ENCODE measurements around the gene IPCEF1.

IPCEF1 gene

GRCh38 chr6:154157706-154158105 is 198.9 kb downstream of the IPCEF1 start:
- H3K4me1 ChIP-seq (ENCODE audit: control insufficient read depth, insufficient read depth, low read length): peaks cover 3% of the 10 kb centered on the region
- peaks cover 10% of the 10 kb centered on the region for H3K9me3 ChIP-seq (ENCODE audit: control insufficient read depth, insufficient read depth, low read length)
- H3K9ac ChIP-seq (ENCODE audit: low read depth, low read length): no peak overlapping the region
- no peaks in the 10 kb centered on the region for H3K36me3 ChIP-seq (ENCODE audit: control insufficient read depth, insufficient read depth, low read length)
- H3K4me3 ChIP-seq (ENCODE audit: low read depth, low read length): no peak overlapping the region
- no peaks in the 10 kb centered on the region for H3K27me3 ChIP-seq (ENCODE audit: control insufficient read depth, insufficient read depth, low read length)
- H3K27ac ChIP-seq (ENCODE audit: low read depth, low read length): no peak overlapping the region

DNA sequence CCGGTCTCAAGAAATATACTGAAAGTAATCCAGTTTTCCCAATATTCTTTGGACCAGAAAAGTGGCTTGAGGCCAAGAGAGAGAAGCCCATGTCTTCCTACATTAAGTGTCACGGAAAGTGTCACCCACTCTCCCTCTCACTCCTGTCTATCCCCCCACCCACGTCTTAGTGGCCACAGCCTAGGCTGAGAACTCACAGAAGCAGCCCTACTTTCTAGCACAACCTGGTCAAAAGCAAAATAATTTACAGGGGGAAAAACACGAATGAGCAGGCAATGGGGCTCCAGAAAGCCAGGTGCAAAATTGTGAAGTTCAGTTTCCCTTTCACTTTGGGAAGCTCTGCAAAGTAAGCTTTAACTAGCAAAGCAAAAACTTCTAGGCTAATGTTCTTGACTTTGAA is 199.5 kb downstream of the IPCEF1 start:
- no peaks in the 10 kb centered on the region for H3K36me3 ChIP-seq (ENCODE audit: control insufficient read depth, insufficient read depth, low read length)
- no peak overlapping the region for H3K9ac ChIP-seq (ENCODE audit: low read depth, low read length)
- no peak overlapping the region for H3K27ac ChIP-seq (ENCODE audit: low read depth, low read length)
- H3K27me3 ChIP-seq (ENCODE audit: control insufficient read depth, insufficient read depth, low read length): no peaks in the 10 kb centered on the region
- H3K4me3 ChIP-seq (ENCODE audit: low read depth, low read length): no peak overlapping the region
- peaks cover 10% of the 10 kb centered on the region for H3K9me3 ChIP-seq (ENCODE audit: control insufficient read depth, insufficient read depth, low read length)
- peaks cover 3% of the 10 kb centered on the region for H3K4me1 ChIP-seq (ENCODE audit: control insufficient read depth, insufficient read depth, low read length)

GRCh38 chr6:154156135-154156896 is 200.3 kb downstream of the IPCEF1 start:
- Histone ChIP-seq H3K9me3 (ENCODE audit: control insufficient read depth, insufficient read depth, low read length) (peaks cover 10% of the 10 kb centered on the region), H3K4me1 (ENCODE audit: control insufficient read depth, insufficient read depth, low read length) (peaks cover 3% of the 10 kb centered on the region), H3K9ac (ENCODE audit: low read depth, low read length) (no peak overlapping the region), H3K4me3 (ENCODE audit: low read depth, low read length) (no peak overlapping the region), H3K27me3 (ENCODE audit: control insufficient read depth, insufficient read depth, low read length) (no peaks in the 10 kb centered on the region), H3K27ac (ENCODE audit: low read depth, low read length) (no peak overlapping the region), H3K36me3 (ENCODE audit: control insufficient read depth, insufficient read depth, low read length) (no peaks in the 10 kb centered on the region)

DNA sequence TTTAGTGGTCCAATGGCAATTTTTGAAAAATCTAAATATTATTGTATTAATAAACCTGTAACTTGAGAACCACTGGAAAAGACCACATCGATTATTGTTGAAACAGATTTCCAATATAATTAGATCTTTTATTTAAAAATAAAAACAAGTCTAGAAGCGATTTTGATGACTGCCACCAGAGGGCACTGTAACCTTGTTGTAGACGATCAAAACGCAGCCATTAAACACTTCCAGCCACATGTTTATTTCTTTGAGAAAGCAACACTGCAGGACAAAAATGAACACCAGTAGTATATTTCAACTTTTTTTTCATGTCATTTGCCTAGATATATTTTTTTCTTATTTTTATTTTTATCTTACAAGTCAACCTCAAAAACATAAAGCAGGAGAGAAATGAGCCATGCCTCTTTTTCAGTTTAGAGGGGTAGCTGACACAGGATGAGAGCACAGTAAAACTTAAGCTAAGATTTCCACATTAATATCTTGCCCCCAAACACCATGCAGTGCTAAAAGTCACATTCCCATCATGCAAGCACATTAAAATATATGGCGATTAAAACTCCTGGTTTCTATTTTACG is 202.1 kb downstream of the IPCEF1 start:
- Histone ChIP-seq H3K9ac (ENCODE audit: low read depth, low read length) (no peak overlapping the region), H3K4me1 (ENCODE audit: control insufficient read depth, insufficient read depth, low read length) (peaks cover 3% of the 10 kb centered on the region), H3K9me3 (ENCODE audit: control insufficient read depth, insufficient read depth, low read length) (peaks cover 10% of the 10 kb centered on the region), H3K27me3 (ENCODE audit: control insufficient read depth, insufficient read depth, low read length) (no peaks in the 10 kb centered on the region), H3K4me3 (ENCODE audit: low read depth, low read length) (no peak overlapping the region), H3K27ac (ENCODE audit: low read depth, low read length) (no peak overlapping the region), H3K36me3 (ENCODE audit: control insufficient read depth, insufficient read depth, low read length) (no peaks in the 10 kb centered on the region)

- H3K4me3 ChIP-seq (ENCODE audit: low read depth, low read length): no peak overlapping the region
- H3K27ac ChIP-seq (ENCODE audit: low read depth, low read length): no peak overlapping the region
- H3K9me3 ChIP-seq (ENCODE audit: control insufficient read depth, insufficient read depth, low read length): no peaks in the 10 kb centered on the region
- H3K36me3 ChIP-seq (ENCODE audit: control insufficient read depth, insufficient read depth, low read length): no peaks in the 10 kb centered on the region
- H3K27me3 ChIP-seq (ENCODE audit: control insufficient read depth, insufficient read depth, low read length): no peaks in the 10 kb centered on the region
- H3K4me1 ChIP-seq (ENCODE audit: control insufficient read depth, insufficient read depth, low read length): peaks cover 5% of the 10 kb centered on the region; the same call in 1 of the 2 replicates
- H3K9ac ChIP-seq (ENCODE audit: low read depth, low read length): no peak overlapping the region
Observed at GRCh38 chr6:154143753-154144152, 212.8 kb downstream of the IPCEF1 start.

DNA sequence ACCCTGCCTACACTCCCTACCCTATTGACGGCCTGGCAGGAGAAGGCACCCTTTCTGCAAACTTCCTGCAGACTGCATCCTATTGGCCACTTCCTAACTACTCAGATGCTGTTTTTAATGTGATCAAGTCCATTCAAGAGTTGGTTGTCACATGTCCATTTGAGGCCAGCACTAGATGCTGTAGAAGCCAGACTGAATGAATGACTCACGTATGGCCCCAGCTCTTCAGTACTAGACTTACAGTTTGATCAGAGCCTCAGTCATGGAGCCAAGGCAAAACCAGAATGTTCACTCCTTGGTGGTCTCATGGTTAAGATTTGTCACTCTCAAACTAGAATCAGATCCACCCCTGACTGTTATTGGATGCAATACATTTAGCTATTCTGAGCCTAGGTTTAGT is 215.9 kb downstream of the IPCEF1 start:
- Histone ChIP-seq H3K27ac (ENCODE audit: low read depth, low read length) (no peak overlapping the region), H3K4me3 (ENCODE audit: low read depth, low read length) (no peak overlapping the region)

DNA sequence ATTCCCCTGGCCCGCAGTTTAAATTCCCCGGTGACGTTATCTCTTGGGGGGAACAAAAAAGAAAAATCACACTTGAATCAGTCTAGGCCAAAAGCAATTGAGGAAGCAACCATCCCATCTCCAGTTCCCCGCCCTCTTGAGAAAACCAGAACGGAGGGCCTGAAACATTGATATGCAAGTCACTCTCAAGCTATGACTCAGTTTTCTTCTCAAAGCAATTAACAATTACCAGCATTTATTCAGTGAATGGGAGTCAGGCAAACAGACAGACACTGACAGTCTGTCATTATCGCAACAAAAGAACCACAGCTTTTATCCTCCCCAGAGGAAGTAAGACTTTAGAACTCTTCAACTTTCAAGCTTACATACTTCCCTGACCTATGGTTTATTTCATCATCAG is 216.7 kb downstream of the IPCEF1 start:
- H3K4me1 ChIP-seq (ENCODE audit: control insufficient read depth, insufficient read depth, low read length): peaks cover 5% of the 10 kb centered on the region; the same call in 1 of the 2 replicates
- H3K9me3 ChIP-seq (ENCODE audit: control insufficient read depth, insufficient read depth, low read length): no peaks in the 10 kb centered on the region

More for the DNA sequence above, 215.9 kb downstream of the IPCEF1 start:
- Histone ChIP-seq H3K36me3 (ENCODE audit: control insufficient read depth, insufficient read depth, low read length) (no peaks in the 10 kb centered on the region), H3K4me1 (ENCODE audit: control insufficient read depth, insufficient read depth, low read length) (peaks cover 5% of the 10 kb centered on the region; the same call in 1 of the 2 replicates), H3K9me3 (ENCODE audit: control insufficient read depth, insufficient read depth, low read length) (no peaks in the 10 kb centered on the region), H3K9ac (ENCODE audit: low read depth, low read length) (no peak overlapping the region), H3K27me3 (ENCODE audit: control insufficient read depth, insufficient read depth, low read length) (no peaks in the 10 kb centered on the region)

DNA sequence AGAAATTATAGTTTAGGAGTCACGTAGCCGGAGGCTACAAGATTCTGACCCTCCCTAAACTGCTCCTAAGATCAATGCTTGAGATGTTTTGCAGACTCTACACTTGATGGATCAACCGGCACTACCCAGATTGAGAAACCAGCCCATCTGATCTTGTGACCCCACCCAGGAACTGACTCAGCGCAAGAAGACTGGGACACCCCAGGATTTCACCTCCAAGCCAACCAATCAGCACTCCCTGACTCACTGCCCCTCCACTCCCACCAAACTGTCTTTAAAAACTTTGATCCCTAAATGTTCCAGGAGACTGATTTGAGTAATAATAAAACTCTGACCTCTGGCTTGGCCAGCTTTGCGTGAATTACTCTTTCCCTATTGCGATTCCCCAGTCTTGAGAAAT is 217.8 kb downstream of the IPCEF1 start:
- Histone ChIP-seq H3K36me3 (ENCODE audit: control insufficient read depth, insufficient read depth, low read length) (no peaks in the 10 kb centered on the region), H3K4me1 (ENCODE audit: control insufficient read depth, insufficient read depth, low read length) (peaks cover 5% of the 10 kb centered on the region; the same call in 1 of the 2 replicates), H3K27me3 (ENCODE audit: control insufficient read depth, insufficient read depth, low read length) (no peaks in the 10 kb centered on the region), H3K27ac (ENCODE audit: low read depth, low read length) (no peak overlapping the region), H3K9me3 (ENCODE audit: control insufficient read depth, insufficient read depth, low read length) (no peaks in the 10 kb centered on the region), H3K4me3 (ENCODE audit: low read depth, low read length) (no peak overlapping the region), H3K9ac (ENCODE audit: low read depth, low read length) (no peak overlapping the region)

More for the DNA sequence above, 216.7 kb downstream of the IPCEF1 start:
- no peaks in the 10 kb centered on the region for H3K36me3 ChIP-seq (ENCODE audit: control insufficient read depth, insufficient read depth, low read length)
- H3K4me3 ChIP-seq (ENCODE audit: low read depth, low read length): no peak overlapping the region
- no peaks in the 10 kb centered on the region for H3K27me3 ChIP-seq (ENCODE audit: control insufficient read depth, insufficient read depth, low read length)
- no peak overlapping the region for H3K9ac ChIP-seq (ENCODE audit: low read depth, low read length)
- peak overlapping the region; percentile 68 for H3K27ac ChIP-seq (ENCODE audit: low read depth, low read length)

DNA sequence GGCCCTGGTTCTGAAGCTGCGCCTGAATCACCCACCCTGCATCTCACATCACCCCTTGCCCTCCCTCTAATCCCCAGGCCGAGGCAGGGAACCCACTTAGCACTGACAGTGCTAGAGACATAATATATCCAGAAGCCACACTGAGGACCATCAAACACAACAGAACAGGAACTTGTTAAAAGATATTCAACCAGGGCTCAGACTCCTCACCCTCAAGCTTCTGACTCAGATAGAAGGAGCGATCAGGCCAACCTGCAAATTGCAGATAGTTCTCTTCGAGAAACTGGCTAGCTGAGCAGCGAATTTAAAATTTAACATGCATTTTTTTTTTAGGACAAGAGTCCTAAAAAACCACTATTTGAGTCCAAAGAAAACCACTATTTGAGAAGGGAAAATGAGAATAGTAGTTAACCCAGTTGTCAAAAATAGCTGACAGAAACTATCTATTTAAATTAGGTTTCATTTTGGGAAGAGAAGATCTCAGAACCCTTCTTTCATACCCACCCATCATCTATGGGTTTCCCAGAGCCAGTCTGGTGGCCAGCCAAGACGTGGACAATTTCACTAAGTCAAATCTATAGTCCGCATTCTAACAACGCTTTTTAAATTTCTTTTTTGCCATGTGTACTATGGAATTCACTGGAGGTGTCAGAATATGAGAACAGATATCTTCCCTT is 222.0 kb downstream of the IPCEF1 start:
- Histone ChIP-seq H3K9me3 (ENCODE audit: control insufficient read depth, insufficient read depth, low read length) (no peaks in the 10 kb centered on the region), H3K4me1 (ENCODE audit: control insufficient read depth, insufficient read depth, low read length) (peaks cover under 1% of the 10 kb centered on the region; the same call in 1 of the 2 replicates), H3K27ac (ENCODE audit: low read depth, low read length) (no peak overlapping the region), H3K4me3 (ENCODE audit: low read depth, low read length) (no peak overlapping the region), H3K36me3 (ENCODE audit: control insufficient read depth, insufficient read depth, low read length) (no peaks in the 10 kb centered on the region), H3K9ac (ENCODE audit: low read depth, low read length) (no peak overlapping the region), H3K27me3 (ENCODE audit: control insufficient read depth, insufficient read depth, low read length) (no peaks in the 10 kb centered on the region)

DNA sequence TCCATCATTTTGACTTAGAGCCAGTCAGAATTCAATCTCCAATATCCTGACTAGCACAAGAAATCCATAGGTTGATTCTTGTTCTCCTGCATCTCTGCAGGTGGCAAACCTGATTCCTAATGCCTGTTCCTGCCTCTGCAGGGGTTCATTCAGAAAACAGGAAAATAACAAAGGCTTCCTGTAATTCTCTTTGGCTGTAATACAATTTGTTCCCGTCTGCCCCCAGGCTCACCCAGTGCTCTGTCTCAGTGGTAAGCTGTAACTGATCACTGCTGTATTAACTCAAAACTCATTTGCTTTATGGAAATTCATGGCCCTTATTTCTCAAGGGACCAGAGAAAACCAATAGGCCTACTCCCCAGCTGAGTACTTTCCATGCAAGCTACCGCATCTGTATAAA is 228.9 kb downstream of the IPCEF1 start:
- Histone ChIP-seq H3K27me3 (ENCODE audit: control insufficient read depth, insufficient read depth, low read length) (no peaks in the 10 kb centered on the region), H3K4me3 (ENCODE audit: low read depth, low read length) (no peak overlapping the region), H3K36me3 (ENCODE audit: control insufficient read depth, insufficient read depth, low read length) (no peaks in the 10 kb centered on the region), H3K9me3 (ENCODE audit: control insufficient read depth, insufficient read depth, low read length) (peaks cover 7% of the 10 kb centered on the region), H3K27ac (ENCODE audit: low read depth, low read length) (peak overlapping the region; percentile 75), H3K4me1 (ENCODE audit: control insufficient read depth, insufficient read depth, low read length) (peaks cover 16% of the 10 kb centered on the region), H3K9ac (ENCODE audit: low read depth, low read length) (no peak overlapping the region)

GRCh38 chr6:154125421-154125820 is 231.2 kb downstream of the IPCEF1 start:
- no peaks in the 10 kb centered on the region for H3K27me3 ChIP-seq (ENCODE audit: control insufficient read depth, insufficient read depth, low read length)
- no peak overlapping the region for H3K27ac ChIP-seq (ENCODE audit: low read depth, low read length)
- peaks cover 9% of the 10 kb centered on the region for H3K9me3 ChIP-seq (ENCODE audit: control insufficient read depth, insufficient read depth, low read length)
- no peaks in the 10 kb centered on the region for H3K36me3 ChIP-seq (ENCODE audit: control insufficient read depth, insufficient read depth, low read length)
- H3K4me1 ChIP-seq (ENCODE audit: control insufficient read depth, insufficient read depth, low read length): peaks cover 16% of the 10 kb centered on the region
- H3K4me3 ChIP-seq (ENCODE audit: low read depth, low read length): no peak overlapping the region
- no peak overlapping the region for H3K9ac ChIP-seq (ENCODE audit: low read depth, low read length)

Data from HUES48 (cell line).